C4-2B (cell line): ENCODE data around the gene CES2.

Experiments
- H3K27ac ChIP-seq: fragments of 450-650 bp; 2 replicates; pipeline ENCODE4 v1.5.1; 2017
- CTCF ChIP-seq: fragments of 450-650 bp; conservative IDR thresholded peaks from 2 replicates; pipeline ENCODE4 v1.5.1; 2017; ENCODE audit warnings: mild to moderate bottlenecking
- ZFX ChIP-seq: fragments of 450-650 bp; IDR thresholded peaks from 2 replicates; pipeline ENCODE4 v1.6.1; 2017

CES2 gene

DNA sequence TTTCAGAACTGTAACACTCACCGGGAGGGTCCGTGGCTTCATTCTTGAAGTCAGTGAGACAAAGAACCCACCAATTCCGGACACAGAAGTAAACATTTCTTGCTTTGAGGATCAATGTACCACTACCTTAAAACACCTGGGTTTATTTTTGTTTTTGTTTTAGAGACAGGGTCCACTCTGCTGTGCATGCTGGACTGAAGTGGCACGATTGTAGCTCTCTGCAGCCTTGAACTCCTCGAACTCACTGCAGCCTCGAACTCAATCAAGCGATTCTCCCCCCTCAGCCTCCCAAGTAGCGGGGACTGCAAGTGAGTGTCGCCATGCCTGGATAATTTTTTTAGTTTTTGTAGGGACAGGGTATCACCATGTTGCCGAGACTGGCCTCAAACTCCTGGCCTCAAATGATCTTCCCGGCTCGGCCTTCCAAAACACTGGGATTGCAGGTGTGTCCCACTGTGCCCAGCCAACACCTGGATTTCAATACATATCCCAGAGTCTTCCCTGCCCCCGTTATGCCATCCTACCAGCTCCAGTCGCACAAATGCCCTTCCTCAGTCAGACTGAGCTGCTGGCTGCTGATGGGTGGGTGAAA lies 40.1 kb downstream of the CES2 start:
- TF ChIP-seq CTCF: no peak
- TF ChIP-seq ZFX: no peak
- H3K27ac ChIP-seq: no peak overlapping the region

DNA sequence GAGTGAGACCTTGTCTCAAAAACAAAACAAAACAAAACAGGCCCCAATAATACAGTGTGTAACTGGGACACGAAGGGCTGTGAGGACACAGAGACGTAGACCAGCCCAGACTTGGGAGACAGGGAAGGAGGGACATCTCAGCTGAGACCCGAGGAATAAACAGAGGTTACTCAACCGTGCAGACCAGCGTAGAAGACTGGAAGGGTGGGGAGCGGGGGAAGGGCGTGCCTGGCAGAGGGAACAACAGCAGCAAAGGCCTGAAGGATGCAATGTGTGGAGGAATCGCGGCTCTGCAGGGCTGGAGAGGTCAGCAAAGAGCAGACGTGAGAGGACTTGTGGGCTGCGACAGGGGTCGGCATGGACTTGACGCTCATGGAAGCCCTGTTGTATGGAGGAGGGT lies 41.4 kb downstream of the CES2 start:
- H3K27ac ChIP-seq: no peak overlapping the region
- TF ChIP-seq CTCF (no peak), ZFX (no peak)

- TF ChIP-seq ZFX (no peak), CTCF (peak; percentile 93)
- no peak overlapping the region for H3K27ac ChIP-seq
Observed at GRCh38 chr16:66977341-66978113, 42.2 kb downstream of the CES2 start.

- H3K27ac ChIP-seq: no peak overlapping the region
- TF ChIP-seq ZFX (no peak), CTCF (no peak)
Observed at GRCh38 chr16:66979011-66979717, 43.8 kb downstream of the CES2 start.

DNA sequence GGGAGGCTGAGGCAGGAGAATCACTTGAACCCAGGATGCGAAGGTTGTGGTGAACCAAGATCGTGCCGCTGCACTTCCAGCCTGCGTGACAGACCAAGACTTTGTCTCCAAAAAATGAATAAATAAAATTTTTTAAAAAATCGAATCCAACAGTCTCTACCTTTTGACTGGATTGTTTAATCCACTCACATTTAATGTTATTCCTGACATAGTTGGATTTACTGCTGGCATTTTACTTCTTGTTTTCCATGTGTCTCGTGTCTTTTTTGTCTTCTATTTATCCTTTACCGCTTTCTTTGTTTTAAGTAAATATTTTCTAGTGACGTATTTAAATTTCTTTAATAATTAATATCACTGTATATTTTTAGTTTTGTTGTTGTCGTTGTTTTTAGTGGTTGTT lies 47.7 kb downstream of the CES2 start:
- H3K27ac ChIP-seq: no peak overlapping the region
- TF ChIP-seq CTCF: no peak
- no peak for TF ChIP-seq ZFX

- H3K27ac ChIP-seq: no peak overlapping the region
- TF ChIP-seq ZFX (no peak), CTCF (no peak)
Observed at GRCh38 chr16:66984892-66985311, 49.6 kb downstream of the CES2 start.

DNA sequence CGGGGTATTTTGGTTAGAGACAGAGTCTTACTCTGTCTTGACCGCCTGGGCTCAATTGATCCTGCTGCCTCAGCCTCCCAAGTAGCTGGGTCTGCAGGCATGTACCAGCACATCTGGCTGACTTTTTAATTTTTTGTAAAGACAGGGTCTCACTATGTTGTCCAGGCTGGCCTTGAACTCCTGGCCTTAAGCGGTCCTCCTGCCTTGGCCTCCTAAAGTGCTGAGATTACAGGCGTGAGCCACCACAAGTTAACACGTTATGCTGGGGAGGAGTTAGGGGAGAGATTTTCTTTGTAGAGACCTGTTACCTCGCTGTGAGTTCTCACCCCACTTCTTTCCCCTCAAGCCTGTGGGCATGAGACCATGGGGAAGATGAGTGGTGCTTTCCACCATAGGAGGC lies 51.2 kb downstream of the CES2 start:
- TF ChIP-seq CTCF: no peak
- TF ChIP-seq ZFX: no peak

More for the DNA sequence above, 51.2 kb downstream of the CES2 start:
- H3K27ac ChIP-seq: no peak overlapping the region
